ENCODE data around the gene CCNA1. TPM values are rescaled to one million over a fixed set of nuclear protein-coding genes. Genes with fewer than 3 reads are reported as not detected.

The CCNA1 gene
- total and polyA plus RNA-seq, 10 of the 15 experiments (the other 5 are each of a cell fraction or from before 2014, with no cell fraction given), result 0.38 to 6.0 (median 1.1) TPM

GRCh38 chr13:36395280-36395679, 37.0 kb upstream of the CCNA1 start:
- Histone ChIP-seq H4K20me1 (ENCODE audit: control insufficient read depth, insufficient read depth) (no peaks in the 10 kb centered on the region), H3K4me1 (ENCODE audit: control insufficient read depth, insufficient read depth, low read length) (no peaks in the 10 kb centered on the region), H3K4me3 (no peak overlapping the region), H3K27ac (ENCODE audit: control insufficient read depth, insufficient read depth) (no peak overlapping the region), H3K9ac (ENCODE audit: control insufficient read depth, insufficient read depth, low read length) (no peak overlapping the region), H3K4me2 (ENCODE audit: control insufficient read depth, insufficient read depth) (no peak overlapping the region), H3K27me3 (replicated peaks in 1 of 2; ENCODE audit: control insufficient read depth in 2 of 2, insufficient read depth in 2 of 2, low read length in 1 of 2) (no peaks in the 10 kb centered on the region), H2AFZ (ENCODE audit: control insufficient read depth, low read depth, low read length) (no peak overlapping the region), H3K79me2 (ENCODE audit: control insufficient read depth, insufficient read depth, low read length) (no peaks in the 10 kb centered on the region), H3K9me3 (replicated peaks; ENCODE audit: control insufficient read depth, insufficient read depth, low read length) (no peaks in the 10 kb centered on the region), H3K36me3 (ENCODE audit: control insufficient read depth in 2 of 2, insufficient read depth in 2 of 2, low read length in 1 of 2) (no peaks in the 10 kb centered on the region)
- no TSS peak for BruUV-seq (replicated peaks)
- intact Hi-C loops (cut with micrococcal nuclease; ENCODE audit: unreplicated experiment), result loop anchor here (1.0 kb wide), 2 partner anchors 49 to 112 kb away; partner anchors contain the start of gene SPART
- ChIA-PET POLR2A (interaction anchor here (1.1 kb wide), 1 partner anchor 108 kb away, joined by 4 read pairs; no protein-coding TSS in a partner anchor), SMC1A (ENCODE audit: uncharacterized antibody, unreplicated experiment) (interaction anchor here (0.6 to 3.3 kb wide), 13 partner anchors 21 to 112 kb away, joined by 3 to 21 read pairs (median 4); partner anchors contain the start of gene SPART), CTCF (interaction anchor here (0.7 to 6.2 kb wide), 11 partner anchors 13 to 120 kb away, joined by 3 to 94 read pairs (median 5); partner anchors contain the start of gene SPART), RAD21 (ENCODE audit: unreplicated experiment) (interaction anchor here (0.7 to 4.5 kb wide), 8 partner anchors 26 to 302 kb away, joined by 3 to 37 read pairs (median 5); partner anchors contain the start of gene SPART)
- DNase-seq (ENCODE audit: low read depth, low spot score) (no peak), FAIRE-seq (no peak), ATAC-seq (peak; percentile 91)
- TF ChIP-seq CTCF (IDR thresholded peaks at IDR 0.05 in 2 of 3, conservative IDR thresholded peaks at IDR 0.05 in 1 of 3; ENCODE audit: control insufficient read depth in 2 of 3, extremely low read depth in 1 of 3, insufficient read depth in 1 of 3, low read depth in 3 of 3, low read length in 3 of 3) (peak; percentile 13 to 59 (median 26); a peak in 3 of 6 replicates), SMC3 (IDR thresholded peaks at IDR 0.05; ENCODE audit: borderline replicate concordance, low read length) (peak; percentile 53; the same call in 1 of the 2 replicates), RBBP5 (conservative IDR thresholded peaks at IDR 0.05) (no peak), RAD21 (IDR thresholded peaks at IDR 0.05; ENCODE audit: insufficient read depth, low read depth, low read length) (peak; percentile 42), ZNF592 (IDR thresholded peaks at IDR 0.05) (peak; percentile 41; the same call in 1 of the 2 replicates)
- 0% methylated on average over 2 of the region's 2 CpGs for WGBS (ENCODE audit: insufficient coverage, insufficient replicate concordance, low lambda C conversion rate, missing lambda C conversion rate)
- in situ Hi-C loops (cut with MboI), result no loop called here

Measured in GM12878 (cell line).